ENCODE measurements around the gene ONECUT2.
"Not testable (repeated sequence)": the region's sequence is repeated elsewhere in the genome, so short reads cannot be mapped to it uniquely, and the experiment has no call there.

ONECUT2 gene

DNA sequence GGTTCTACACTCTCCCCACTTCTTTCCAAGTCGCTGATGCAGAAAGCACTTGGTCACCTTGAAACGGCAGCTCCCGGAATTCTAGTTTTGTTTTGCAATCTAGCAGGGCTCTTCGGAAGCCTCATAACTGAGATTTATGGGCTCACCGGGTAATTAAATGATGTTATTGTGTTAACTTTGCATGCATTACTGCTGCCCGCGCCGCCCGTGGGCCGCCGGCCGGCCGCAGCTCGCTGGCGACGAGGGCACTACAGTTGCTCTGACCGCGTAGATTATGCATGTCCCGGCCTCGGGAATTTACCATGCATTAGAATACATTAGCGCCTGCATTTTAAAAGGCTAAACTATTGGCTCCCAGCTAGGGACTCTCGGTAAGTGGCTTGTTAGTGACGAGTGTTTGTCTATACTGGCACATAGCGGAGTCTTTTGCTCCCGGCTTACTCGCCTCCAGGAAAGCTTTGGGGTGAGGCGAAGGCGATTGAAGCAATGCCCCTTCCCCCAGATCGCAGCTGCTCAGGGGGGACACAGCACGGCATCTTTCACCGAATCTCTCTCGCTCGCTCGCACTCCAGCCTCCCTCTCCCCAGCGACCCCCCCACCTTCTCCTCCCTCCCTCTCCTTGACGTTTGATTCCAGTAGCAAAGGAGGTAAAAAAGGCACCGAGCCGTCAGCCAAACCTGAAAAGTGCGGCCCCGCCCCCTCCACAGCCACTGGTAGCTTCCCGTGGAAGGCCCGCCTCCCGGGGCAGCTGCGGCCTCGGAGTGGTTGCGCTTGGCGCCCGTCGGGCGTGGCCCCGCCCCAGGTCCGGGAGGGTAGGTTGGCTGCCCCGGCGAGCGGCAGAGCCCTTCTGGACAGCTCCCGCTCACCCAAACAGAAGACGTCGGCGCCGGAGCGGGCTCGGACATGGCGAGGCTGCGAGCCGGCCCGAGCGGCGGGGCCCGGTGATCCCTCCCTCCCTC is at the start of gene ONECUT2:
Gene ONECUT2 (plus strand): TSS at position 839 of the 959 bp plus-strand sequence. CDS start 343 bp downstream, outside the sequence.
- no peak for DNase-seq (ENCODE audit: low spot score)

DNA sequence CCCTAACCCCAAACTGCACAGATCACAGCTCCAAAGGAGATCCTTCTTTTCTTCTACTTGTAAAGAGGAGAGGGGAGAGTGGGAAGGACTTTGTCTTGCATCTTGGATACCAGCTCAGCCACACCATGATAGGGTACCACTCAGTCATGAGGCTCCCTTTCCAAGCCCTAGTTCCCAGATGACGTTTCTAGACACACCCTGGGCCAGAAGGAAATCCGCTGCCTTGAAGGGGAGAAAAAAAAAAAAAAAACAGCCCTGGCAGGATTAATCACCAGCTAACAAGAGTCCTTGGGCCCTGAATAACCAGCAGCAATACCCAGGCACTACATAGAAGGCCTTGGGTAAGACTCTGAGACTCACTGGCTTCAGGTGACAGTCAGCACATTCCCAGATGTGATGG is 45.9 kb upstream of the ONECUT2 start:
- no peak for DNase-seq (ENCODE audit: low spot score)

DNA sequence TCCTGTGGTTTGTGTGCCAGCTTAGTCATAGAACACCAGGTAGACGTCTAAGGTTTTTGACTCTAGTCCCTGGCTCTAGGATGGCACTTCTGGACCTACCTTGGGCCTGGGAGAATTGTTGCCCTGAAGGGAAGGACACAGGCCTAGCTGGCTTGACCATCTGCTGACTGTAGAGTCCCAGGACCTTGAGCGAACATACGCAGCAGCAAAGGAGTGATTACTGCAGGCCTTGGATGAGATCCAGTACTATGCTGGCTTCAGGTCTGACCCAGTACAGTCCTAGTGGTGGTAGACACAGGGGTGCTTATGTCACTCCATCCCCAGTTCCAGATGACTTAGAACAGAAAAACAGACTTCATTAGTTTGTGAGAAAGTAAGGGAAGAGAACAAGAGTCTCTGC is 45.1 kb upstream of the ONECUT2 start:
- no peak for DNase-seq (ENCODE audit: low spot score)

DNA sequence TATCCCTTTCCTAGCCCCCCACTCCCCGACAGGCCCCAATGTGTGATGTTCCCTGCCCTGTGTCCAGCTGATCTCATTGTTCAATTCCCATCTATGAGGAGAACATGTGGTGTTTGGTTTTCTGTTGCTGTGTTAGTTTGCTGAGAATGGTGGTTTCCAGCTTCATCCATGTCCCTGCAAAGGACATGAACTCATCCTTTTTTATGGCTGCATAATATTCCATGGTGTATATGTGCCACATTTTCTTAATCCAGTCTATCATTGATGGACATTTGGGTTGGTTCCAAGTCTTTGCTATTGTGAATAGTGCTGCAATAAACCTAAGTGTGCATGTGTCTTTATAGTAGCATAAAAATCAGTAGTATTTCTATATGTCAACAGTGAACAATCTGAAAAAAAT is 40.4 kb upstream of the ONECUT2 start:
- not testable (repeated sequence) for DNase-seq (ENCODE audit: low spot score)

DNA sequence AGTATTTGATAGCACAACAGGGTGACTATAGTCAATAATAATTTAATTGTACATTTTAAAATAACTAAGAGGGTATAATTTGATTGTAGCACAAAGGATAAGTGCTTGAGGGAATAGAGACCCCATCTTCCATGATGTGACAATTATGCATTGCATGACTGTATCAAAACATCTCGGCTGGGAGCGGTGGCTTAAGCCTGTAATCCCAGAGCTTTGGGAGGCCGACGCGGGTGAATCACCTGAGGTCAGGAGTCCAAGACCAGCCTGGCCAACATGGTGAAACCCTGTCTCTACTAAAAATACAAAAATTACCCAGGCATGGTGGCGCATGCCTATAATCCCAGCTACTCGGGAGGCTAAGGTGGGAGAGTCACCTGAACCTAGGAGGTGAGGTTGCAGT is 38.3 kb upstream of the ONECUT2 start:
- not testable (repeated sequence) for DNase-seq (ENCODE audit: low spot score)

DNA sequence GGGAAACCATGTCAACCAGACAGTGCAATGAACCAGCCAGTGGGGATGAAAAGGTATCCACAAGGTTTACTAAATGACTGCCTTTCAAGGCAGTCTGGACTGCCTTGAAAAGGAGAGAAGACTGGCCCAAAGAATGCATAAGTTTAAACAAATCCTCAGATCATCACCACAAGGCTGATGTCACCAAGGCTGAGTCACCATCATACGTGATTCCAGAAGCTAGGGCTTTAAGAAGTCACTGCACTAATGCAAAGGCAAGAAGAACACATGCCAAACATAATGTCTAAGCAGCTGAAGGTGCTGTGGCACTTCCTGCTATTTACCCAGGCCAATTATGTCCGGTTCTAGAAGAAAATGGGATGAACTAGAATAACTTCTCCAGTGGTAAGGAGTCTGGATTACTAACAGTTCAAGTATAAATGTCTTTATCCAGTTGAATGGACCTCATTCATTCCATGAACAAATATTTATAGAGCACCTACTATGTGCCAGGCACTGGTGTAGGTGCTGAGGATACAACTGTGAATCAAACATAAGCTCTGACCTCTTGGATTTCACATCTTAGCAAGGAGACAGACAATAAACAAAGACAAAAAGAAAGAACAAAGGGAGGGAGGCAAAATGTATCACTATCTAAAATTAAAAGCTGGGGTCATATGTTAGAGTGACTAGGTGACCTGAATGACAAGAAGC is 37.6 kb upstream of the ONECUT2 start:
- no peak for DNase-seq (ENCODE audit: low spot score)

DNA sequence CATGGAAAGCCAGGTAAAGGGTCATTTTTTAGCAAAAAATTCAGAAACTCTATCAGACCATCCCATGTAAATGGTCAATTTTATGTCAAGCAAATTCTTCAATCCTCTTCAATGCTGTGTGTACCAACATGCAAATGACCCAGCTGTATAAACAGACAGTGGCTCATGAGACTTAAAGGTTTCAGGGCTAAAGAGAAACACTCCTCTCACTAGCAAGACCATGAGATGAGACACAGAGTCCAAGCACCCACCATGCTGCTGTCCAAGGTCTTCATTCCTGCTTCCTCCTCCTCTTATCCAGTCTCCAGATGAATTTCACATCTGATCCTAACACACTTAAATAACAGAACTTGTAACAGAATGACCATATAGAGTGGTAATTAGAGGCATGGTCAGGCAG is 30.8 kb upstream of the ONECUT2 start:
- no peak for DNase-seq (ENCODE audit: low spot score)

DNA sequence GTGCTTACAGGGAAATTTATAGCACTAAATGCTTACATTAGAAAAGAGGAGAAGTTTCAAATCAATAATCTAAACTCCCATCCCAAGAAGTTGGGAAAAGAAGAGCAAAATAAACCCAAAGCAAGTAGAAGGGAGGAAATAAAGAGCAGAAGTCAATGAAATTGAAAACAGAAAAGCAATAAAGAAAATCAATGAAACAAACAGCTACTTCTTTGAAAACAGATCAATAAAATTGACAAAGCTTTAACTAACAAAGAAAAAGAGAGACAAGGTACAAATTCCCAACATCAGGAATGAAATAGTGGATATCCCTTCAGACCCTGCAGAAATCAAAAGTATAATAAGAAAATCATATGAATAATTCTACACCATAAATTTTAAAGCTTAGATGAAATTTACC is 25.5 kb upstream of the ONECUT2 start:
- DNase-seq (ENCODE audit: low spot score): no peak

DNA sequence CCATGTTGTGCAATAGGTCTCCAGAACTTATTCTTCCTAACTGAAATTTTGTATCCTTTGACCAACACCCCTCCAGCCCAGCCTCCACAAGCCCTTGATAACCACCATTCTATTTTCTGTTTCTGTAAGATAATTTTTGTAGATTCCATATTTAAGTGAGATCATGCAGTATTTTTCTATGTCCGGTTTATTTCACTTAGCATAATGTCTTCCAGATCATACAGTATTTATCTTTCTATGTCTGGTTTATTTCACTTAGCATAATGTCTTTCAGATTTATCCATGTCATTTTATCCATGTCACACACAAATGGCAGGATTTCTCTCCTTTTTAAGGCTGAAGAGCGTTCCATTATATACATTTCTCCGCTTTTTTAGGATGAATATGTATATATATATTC is 24.4 kb upstream of the ONECUT2 start:
- no peak for DNase-seq (ENCODE audit: low spot score)

DNA sequence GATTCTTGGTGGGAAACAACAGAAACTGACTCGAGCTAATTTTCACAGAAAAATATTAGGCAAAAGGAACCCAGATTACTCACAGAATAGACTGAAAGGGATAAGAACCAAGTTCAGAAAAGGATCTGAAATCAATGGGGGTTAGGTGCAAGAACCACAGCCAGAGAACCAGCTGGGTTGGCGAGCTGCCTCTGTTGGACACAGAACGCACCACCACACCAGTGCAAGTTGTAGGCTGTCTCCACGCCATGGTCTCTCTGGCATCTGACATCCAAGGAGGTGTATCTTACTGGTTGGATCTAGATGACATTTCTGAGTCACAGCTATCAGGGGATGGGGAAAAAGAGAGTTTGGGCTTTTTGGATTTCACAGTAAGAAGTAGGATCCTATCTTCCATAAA is 18.6 kb upstream of the ONECUT2 start:
- DNase-seq (ENCODE audit: low spot score): no peak

DNA sequence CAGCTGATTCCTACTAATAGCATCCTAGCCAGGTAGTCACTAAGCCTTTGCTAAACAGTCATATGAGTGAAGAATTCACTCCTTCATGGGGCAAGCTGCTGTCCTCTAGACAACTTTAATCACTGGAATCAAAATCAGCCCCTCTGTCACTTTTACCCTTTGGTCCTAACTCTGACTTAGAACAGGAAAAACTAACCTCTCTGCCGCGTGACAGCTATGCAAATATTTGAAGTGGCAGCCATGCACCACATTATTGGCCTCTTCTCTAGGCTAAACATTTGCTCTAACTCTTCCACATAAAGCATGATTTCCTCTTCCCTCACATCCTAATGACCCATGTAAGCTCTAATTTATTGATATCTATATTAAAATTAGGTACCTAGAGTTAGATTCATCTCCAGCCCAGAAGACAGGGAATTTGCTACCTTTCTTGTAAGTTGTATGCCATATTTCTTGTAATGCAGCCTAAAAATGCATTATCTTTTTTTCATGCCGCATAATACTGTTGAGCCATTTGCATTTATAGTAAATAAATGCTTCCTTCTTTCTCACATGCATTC is 12.8 kb upstream of the ONECUT2 start:
- no peak for DNase-seq (ENCODE audit: low spot score)

DNA sequence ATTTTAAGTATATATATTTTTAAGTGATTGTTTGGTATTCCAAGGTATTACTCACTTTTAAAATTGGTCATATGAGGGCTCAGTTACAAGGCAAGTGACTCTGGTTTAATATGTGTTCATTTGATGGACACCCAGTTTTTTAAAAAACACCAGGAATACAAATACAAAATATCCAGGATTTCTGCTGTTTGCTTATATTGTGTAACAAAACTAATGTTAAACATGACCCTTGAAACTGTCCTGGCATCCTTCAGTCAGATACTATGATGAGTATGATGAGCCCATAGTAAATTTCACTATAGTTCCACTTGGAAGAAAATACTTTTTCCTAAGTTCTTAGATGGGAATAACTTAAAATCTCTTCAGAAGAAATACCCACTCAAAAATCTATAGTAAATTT is 11.4 kb upstream of the ONECUT2 start:
- DNase-seq (ENCODE audit: low spot score): no peak

DNA sequence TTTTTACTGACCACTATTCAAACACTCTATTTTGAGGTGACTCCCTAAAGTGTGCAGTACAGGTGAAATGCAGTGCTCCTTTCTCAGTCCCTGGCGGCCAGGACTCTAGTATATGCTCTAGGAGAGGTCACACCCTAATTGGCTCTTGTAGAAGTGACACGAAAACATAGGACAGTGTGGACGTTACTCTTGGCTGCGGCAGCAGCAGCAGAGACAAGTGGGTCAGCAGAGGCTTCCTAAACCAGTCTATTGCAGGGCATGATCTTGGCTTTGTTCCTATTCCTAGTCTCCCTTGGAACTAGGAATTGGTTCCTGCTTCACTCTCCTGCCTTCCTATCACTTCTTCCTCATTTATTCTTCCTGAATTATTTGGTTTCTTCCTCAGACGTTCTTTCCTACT is 10.1 kb upstream of the ONECUT2 start:
- no peak for DNase-seq (ENCODE audit: low spot score)

DNA sequence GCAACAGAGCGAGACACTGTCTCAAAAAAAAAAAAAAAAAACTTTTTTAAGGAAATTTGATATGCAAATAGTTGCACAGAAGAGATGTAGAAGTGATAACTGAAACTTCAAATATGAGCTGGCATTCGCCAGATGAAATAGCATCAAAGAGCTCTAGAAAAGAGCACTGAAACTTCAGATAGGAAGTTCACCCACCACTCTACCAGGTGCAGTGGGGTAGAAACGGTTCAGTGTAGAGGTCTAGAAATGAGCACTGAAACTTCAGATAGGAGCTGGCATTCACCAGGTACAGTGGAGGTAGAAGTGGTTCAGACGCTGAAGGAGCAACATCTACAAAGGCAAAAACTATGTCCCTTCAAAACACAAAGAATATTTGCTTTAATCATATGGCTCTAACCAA is 9.0 kb upstream of the ONECUT2 start:
- peak; percentile 71 for DNase-seq (ENCODE audit: low spot score)

DNA sequence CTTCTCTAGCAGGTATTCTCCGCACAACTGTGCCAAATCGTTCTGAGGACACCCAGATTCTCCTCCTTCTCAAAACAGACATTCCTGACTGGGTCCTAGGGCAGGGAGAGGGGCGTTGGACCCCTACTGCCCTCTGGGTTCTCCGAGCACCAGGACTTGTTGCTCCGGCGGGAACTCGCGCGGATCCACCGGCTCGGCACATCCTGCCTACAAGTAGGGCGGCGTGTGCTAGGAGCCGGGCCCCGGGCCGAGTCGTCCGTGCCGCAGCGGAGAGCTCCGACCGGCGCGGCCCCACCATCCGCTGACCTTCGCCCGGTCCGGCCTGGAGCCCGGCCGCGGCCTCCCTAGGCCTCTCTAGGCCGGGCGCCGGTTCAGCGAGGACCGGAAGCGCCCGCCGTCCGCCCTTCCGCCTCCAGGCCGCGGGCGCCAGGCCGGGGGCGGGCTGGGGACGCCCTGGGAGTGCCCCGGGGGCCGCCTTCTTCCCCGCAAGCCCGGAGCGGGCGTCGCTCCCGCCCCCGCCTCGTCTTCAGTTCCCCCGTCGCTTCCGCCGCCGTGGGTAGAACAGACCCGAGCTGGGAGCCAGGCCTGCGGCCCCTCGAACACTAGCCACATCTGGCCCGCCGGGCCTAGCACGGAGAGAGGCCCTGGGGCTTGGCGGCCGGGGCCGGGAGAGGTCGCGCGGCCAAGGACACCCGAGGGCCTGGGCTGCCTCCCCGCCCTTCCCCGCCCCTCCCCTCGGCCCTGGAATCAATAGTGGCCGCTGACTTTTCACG is 7.6 kb upstream of the ONECUT2 start:
- no peak for DNase-seq (ENCODE audit: low spot score)

DNA sequence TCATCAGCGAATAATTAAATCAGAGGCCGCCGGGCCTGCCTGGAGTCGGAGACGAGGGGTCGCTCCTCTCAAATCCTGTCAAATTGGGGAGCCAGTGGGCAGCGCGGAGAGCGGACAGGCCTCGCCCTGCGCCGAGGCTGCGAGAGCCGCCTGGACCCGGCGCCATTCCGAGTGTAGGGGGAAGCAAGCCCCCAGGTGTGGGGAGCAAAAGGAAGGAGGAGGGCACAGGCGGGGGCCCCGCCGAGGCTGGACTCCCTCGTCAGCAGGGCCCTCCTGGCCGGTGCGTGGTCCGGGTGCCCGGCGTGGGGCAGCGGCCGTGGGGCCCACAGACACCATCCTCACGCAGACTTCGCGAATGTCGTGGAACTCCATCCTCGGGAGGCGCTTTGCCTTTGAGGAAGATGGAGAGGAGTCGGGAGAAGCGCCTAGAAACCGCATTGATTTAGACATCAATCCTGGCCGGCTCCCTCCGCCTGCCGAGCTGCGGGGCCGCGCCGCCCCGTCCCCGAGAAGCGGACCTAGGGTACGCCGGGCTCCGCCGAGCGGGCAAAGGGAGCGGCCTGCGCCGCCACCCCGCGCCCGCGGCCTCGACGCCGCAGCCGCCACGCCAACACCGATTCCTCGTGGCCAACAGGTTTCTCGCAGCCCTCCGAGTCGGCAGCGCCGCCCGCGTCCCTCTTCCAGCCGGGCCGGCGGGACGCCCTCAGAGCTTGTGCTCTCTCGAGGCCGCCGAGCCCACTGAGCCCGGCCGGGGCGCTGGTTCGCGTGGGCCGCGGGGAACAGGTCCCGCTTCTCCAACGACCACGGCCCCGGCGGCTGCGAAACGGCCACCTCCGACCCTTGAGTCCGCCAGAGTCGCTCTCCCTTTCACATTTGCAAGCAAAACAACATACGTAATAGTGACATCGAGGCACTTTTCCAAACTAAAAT is 6.7 kb upstream of the ONECUT2 start:
- no peak for DNase-seq (ENCODE audit: low spot score)

DNA sequence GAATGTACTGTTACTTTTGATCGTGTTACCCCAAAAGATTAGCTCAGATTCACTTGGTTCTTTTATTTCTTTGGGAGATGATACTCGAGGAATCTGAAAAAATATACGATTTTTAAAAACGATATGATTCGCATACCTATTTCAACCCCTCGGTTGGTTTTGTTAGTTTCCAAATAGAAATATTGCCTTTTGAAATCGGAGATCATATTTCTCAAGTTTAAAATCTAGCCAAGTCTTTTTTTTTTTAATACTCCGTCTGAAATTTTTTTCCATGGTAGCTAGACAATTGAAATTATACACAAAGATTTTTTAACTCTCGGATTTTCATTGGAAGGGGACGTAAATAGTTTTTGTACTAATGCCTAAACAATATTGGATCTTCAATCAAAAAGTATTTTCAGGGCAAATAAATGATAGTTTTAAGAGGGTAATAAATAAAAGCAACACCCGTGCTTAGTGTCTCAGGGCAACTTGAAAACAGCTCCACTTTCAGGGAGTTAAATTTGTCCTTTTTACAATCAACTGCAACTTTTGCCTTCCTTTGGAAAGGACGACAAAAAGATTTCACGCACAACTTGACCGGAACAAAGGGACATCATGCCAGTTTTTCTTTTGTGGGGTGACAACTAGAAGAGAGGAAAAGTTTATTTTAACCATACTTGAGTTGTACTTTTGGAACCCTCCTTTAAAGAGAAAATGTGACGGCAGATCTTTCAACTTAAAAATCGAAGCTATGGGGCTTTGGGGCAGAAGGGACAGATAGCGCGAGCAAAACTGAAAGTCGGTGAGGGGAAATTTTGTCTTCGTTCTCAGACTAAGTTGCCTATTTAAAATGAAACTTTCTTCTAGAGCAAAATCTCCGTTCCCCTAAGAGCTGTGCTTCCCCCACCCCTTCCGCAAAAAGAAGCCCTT is 5.8 kb upstream of the ONECUT2 start:
- no peak for DNase-seq (ENCODE audit: low spot score)

DNA sequence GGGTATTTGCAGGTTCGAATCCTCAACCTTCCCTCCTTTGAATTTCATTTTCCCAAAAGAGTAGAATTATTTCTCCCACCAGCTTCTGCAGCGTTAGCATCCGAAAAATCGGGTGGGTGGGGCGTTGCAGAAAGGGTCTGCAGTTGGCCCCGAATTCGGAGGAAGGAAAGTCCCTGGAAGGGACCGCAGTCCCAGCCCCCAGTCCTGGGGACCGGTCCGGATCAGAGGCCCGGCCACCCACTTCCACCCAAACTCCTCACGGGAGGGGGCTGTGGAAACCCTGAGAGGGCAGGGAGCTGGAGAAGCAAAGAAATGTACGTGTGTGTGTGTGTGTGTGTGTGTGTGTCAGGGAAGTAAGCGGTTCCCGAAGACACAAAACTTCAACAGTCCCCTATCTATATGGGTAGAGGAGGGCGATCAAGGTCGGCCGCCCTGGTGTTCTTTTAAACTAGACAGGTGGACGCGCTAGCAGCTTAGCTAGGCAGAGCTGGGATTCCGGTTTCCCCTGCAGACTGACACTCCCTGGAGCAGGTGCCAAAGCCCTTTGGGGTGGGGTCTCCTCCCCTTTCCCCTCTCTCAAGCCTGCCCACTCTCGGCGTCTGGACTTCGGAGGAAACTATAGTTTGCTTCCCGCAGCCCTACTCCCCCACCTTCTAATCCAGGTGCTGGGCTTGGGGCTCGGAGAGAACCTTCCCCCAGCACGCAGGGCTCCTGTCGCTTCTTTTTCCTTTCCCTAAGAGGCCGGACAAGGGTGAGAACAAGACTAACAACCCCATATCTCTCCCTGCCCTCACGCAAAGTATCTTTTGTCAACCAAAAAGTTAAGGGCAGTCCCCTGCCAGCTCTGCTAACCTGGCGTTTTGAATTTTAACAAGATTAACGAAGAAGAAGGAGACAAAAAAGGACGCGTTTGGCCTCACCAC is 4.8 kb upstream of the ONECUT2 start:
- no peak for DNase-seq (ENCODE audit: low spot score)

DNA sequence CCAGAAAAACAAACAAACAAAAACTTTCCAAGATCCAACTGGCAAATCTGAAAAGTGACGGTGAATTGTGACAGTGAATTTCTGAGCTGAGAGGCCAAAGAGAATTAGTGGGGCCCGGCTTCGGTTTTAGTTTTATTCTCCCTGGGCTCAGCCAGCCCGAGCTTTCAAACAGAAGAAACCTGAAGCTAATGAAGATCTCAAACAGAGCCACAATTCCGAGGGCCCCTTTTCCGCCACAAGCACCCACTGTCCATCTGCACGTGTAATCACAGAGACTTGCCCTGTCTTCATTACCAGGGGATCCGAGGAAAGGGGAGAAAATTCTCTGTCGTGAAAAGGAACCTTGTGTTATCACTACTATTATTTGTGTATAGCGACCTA is 4.2 kb upstream of the ONECUT2 start:
- DNase-seq (ENCODE audit: low spot score): no peak
